Measurements from ENCODE around the gene SLC12A5. TPM values are rescaled to one million over a fixed set of nuclear protein-coding genes. Genes with fewer than 3 reads are reported as not detected.

Gene SLC12A5
- polyA plus RNA-seq, 3 donors: not detected

- TF ChIP-seq CTCF (IDR thresholded peaks at IDR 0.05): peak; percentile 43
- 16% methylated on average over 47 of the region's 57 CpGs for WGBS (ENCODE audit: insufficient coverage)
- peak; percentile 53 to 79 (median 64) for DNase-seq
- Histone ChIP-seq H3K36me3 (replicated peaks in 1 of 2; ENCODE audit: control insufficient read depth in 1 of 2, insufficient read depth in 2 of 2, low read length in 2 of 2) (no peaks in the 10 kb centered on the region), H3K27me3 (ENCODE audit: control insufficient read depth in 2 of 2, insufficient read depth in 2 of 2, low read length in 2 of 2) (peaks cover 13 to 85% of the 10 kb centered on the region in 2 donors), H3K9me3 (replicated peaks in 1 of 2; ENCODE audit: control insufficient read depth in 1 of 2, insufficient read depth in 1 of 2, low read length in 2 of 2) (peaks cover 0 to 5% of the 10 kb centered on the region in 2 donors), H3K4me1 (ENCODE audit: control insufficient read depth in 1 of 2, insufficient read depth in 2 of 2, low read length in 2 of 2) (peaks cover 70 to 77% of the 10 kb centered on the region in 2 donors), H3K4me2 (replicated peaks; ENCODE audit: extremely low read depth, low read length, poor library complexity, severe bottlenecking) (peak overlapping the region; percentile 60), H3K4me3 (replicated peaks in 1 of 3; ENCODE audit: low read depth in 2 of 3, low read length in 3 of 3) (peak overlapping the region in 1 of 3 experiments; percentile 46), H2AFZ (ENCODE audit: insufficient read depth, low read depth, low read length, poor library complexity, severe bottlenecking) (no peak overlapping the region), H3K9ac (ENCODE audit: insufficient read depth, low read length, poor library complexity, severe bottlenecking) (no peak overlapping the region), H4K20me1 (ENCODE audit: insufficient read depth, low read length) (peaks cover 4% of the 10 kb centered on the region), H3K27ac (ENCODE audit: low read depth in 1 of 2, low read length in 2 of 2) (peak overlapping the region in 1 of 2 donors; percentile 61), H3K79me2 (ENCODE audit: insufficient read depth, low read length) (no peaks in the 10 kb centered on the region)
- peaks cover 64% of the 10 kb centered on the region for H3K4me1 Mint-ChIP-seq
- H3K27ac Mint-ChIP-seq: peak overlapping the region; percentile 15 to 89 (median 72)
- H3K27me3 Mint-ChIP-seq (ENCODE audit: low read depth in 3 of 3): peaks cover 77 to 93% (median 88%) of the 10 kb centered on the region in 3 donors
- H3K36me3 Mint-ChIP-seq: peaks cover 0 to 29% of the 10 kb centered on the region in 2 donors
- intact Hi-C loops (cut with micrococcal nuclease): loop anchor here (5.0 to 10.0 kb wide), 3 partner anchors 35 to 163 kb away; partner anchors contain the start of gene NCOA5 (in 1 of the 2)
- peak overlapping the region; percentile 31 to 93 for H3K4me3 Mint-ChIP-seq
- peaks cover 5 to 30% (median 22%) of the 10 kb centered on the region in 7 donors for H3K9me3 Mint-ChIP-seq
Measured at GRCh38 chr20:46011631-46012482, 17.2 kb upstream of the SLC12A5 start.

GRCh38 chr20:46012921-46013320 lies 16.1 kb upstream of the SLC12A5 start:
- peak overlapping the region; percentile 49 to 85 for H3K4me3 Mint-ChIP-seq
- peak overlapping the region in 1 of 3 experiments; percentile 50 for H3K4me3 ChIP-seq (replicated peaks in 1 of 3; ENCODE audit: low read depth in 2 of 3, low read length in 3 of 3)
- H3K27me3 Mint-ChIP-seq (ENCODE audit: low read depth in 3 of 3): peaks cover 74 to 86% (median 77%) of the 10 kb centered on the region in 3 donors
- H3K9me3 ChIP-seq (replicated peaks in 1 of 2; ENCODE audit: control insufficient read depth in 1 of 2, insufficient read depth in 1 of 2, low read length in 2 of 2): peaks cover 0 to 5% of the 10 kb centered on the region in 2 donors
- WGBS (ENCODE audit: insufficient coverage): 42% methylated on average over 8 of the region's 10 CpGs
- H3K4me2 ChIP-seq (replicated peaks; ENCODE audit: extremely low read depth, low read length, poor library complexity, severe bottlenecking): peak overlapping the region; percentile 59
- H3K4me1 ChIP-seq (ENCODE audit: control insufficient read depth in 1 of 2, insufficient read depth in 2 of 2, low read length in 2 of 2): peaks cover 61 to 66% of the 10 kb centered on the region in 2 donors
- H3K36me3 Mint-ChIP-seq: peaks cover 0 to 29% of the 10 kb centered on the region in 2 donors
- no peak overlapping the region for H3K9ac ChIP-seq (ENCODE audit: insufficient read depth, low read length, poor library complexity, severe bottlenecking)
- H3K27ac ChIP-seq (ENCODE audit: low read depth in 1 of 2, low read length in 2 of 2): no peak overlapping the region
- peak in 1 of 3 donors; percentile 12 for DNase-seq
- peaks cover 58% of the 10 kb centered on the region for H3K4me1 Mint-ChIP-seq
- H2AFZ ChIP-seq (ENCODE audit: insufficient read depth, low read depth, low read length, poor library complexity, severe bottlenecking): no peak overlapping the region
- peaks cover 4% of the 10 kb centered on the region for H4K20me1 ChIP-seq (ENCODE audit: insufficient read depth, low read length)
- no peaks in the 10 kb centered on the region for H3K36me3 ChIP-seq (replicated peaks in 1 of 2; ENCODE audit: control insufficient read depth in 1 of 2, insufficient read depth in 2 of 2, low read length in 2 of 2)
- H3K79me2 ChIP-seq (ENCODE audit: insufficient read depth, low read length): no peaks in the 10 kb centered on the region
- intact Hi-C loops (cut with micrococcal nuclease): loop anchor here (1.0 to 10.0 kb wide), 4 partner anchors 26 to 162 kb away; partner anchors contain the start of gene NCOA5 (in 1 of the 2)
- H3K9me3 Mint-ChIP-seq: peaks cover 5 to 30% (median 22%) of the 10 kb centered on the region in 7 donors
- H3K27ac Mint-ChIP-seq: peak overlapping the region in 1 of 7 donors; percentile 66
- H3K27me3 ChIP-seq (ENCODE audit: control insufficient read depth in 2 of 2, insufficient read depth in 2 of 2, low read length in 2 of 2): peaks cover 13 to 78% of the 10 kb centered on the region in 2 donors
- TF ChIP-seq CTCF (IDR thresholded peaks at IDR 0.05): no peak

Data from CD14-positive monocyte (primary cell).